Suprapubic skin (tissue), 4 donors: ENCODE data around the gene APOBEC3C. TPM values are rescaled to one million over a fixed set of nuclear protein-coding genes. Genes with fewer than 3 reads are reported as not detected.

ENCODE experiments used
- DNase-seq, 2 donors: peaks; one replicate each; pipeline ENCODE4 v3.0.0-alpha.2; 2019; ENCODE audit warnings: low spot score in 2 of 2
- H3K27ac ChIP-seq: fragments of 200-600 bp; sonication (generic); one replicate; pipeline ENCODE4 v1.5.1; 2019
- H3K27me3 ChIP-seq: fragments of 200-600 bp; sonication (generic); one replicate; pipeline ENCODE4 v1.5.1; 2019
- H3K36me3 ChIP-seq: fragments of 200-600 bp; sonication (generic); one replicate; pipeline ENCODE4 v1.5.1; 2019
- H3K4me1 ChIP-seq: fragments of 200-600 bp; sonication (generic); one replicate; pipeline ENCODE4 v1.5.1; 2019
- H3K4me3 ChIP-seq: fragments of 200-600 bp; sonication (generic); one replicate; pipeline ENCODE4 v1.5.1; 2019; ENCODE audit warnings: mild to moderate bottlenecking
- H3K9me3 ChIP-seq: fragments of 200-600 bp; sonication (generic); one replicate; pipeline ENCODE4 v1.5.1; 2019
- EP300 ChIP-seq: sonication (generic); formaldehyde crosslinking; IDR thresholded peaks from one replicate; pipeline ENCODE4 v1.6.1; 2017; ENCODE audit warnings: antibody characterized with exemption
- POLR2A ChIP-seq, 2 donors: fragments of 450-650 bp; IDR thresholded peaks; one replicate each; pipeline ENCODE4 v1.6.1; 2017; ENCODE audit warnings: antibody characterized with exemption in 2 of 2, mild to moderate bottlenecking in 2 of 2, moderate library complexity in 2 of 2
- POLR2AphosphoS5 ChIP-seq, 3 donors: sonication (generic); formaldehyde crosslinking; IDR thresholded peaks; one replicate each; pipeline ENCODE4 v1.6.1; 2017; ENCODE audit warnings: antibody characterized with exemption in 3 of 3
- WGBS: methylation state at CpG from one replicate; pipeline ENCODE4 v1.1.5; 2018; 5-methylcytosine and 5-hydroxymethylcytosine counted together
- total RNA-seq, 4 donors: library from RNA; depleted of rRNA; stranded (reverse); fragments of >200 nt; gene quantifications; one replicate each; pipeline ENCODE4 v1.1.0, GENCODE V29; 2016
- TF ChIP-seq, protein P1 (sequence below), 2 donors: fragments of 200-600 bp in 1 of 2; fragments of 450-650 bp in 1 of 2; sonication (generic) in 1 of 2; IDR thresholded peaks; one replicate each; pipeline ENCODE4 v1.5.1; 2016 to 2019; ENCODE audit warnings: antibody characterized with exemption in 2 of 2, mild to moderate bottlenecking in 1 of 2, moderate library complexity in 1 of 2

Gene APOBEC3C
- total RNA-seq, 4 donors from 2014 or later: 6.6 to 10.5 (median 7.8) TPM

- Histone ChIP-seq H3K27me3 (no peaks in the 10 kb centered on the region), H3K4me3 (no peak overlapping the region), H3K36me3 (no peaks in the 10 kb centered on the region), H3K27ac (no peak overlapping the region), H3K4me1 (peaks cover 16% of the 10 kb centered on the region), H3K9me3 (no peaks in the 10 kb centered on the region)
- no peak for DNase-seq
- TF ChIP-seq EP300 (no peak), POLR2A (IDR thresholded peaks at IDR 0.05) (no peak), POLR2AphosphoS5 (IDR thresholded peaks at IDR 0.05) (no peak)
- TF ChIP-seq, protein P1, sequence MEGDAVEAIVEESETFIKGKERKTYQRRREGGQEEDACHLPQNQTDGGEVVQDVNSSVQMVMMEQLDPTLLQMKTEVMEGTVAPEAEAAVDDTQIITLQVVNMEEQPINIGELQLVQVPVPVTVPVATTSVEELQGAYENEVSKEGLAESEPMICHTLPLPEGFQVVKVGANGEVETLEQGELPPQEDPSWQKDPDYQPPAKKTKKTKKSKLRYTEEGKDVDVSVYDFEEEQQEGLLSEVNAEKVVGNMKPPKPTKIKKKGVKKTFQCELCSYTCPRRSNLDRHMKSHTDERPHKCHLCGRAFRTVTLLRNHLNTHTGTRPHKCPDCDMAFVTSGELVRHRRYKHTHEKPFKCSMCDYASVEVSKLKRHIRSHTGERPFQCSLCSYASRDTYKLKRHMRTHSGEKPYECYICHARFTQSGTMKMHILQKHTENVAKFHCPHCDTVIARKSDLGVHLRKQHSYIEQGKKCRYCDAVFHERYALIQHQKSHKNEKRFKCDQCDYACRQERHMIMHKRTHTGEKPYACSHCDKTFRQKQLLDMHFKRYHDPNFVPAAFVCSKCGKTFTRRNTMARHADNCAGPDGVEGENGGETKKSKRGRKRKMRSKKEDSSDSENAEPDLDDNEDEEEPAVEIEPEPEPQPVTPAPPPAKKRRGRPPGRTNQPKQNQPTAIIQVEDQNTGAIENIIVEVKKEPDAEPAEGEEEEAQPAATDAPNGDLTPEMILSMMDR (IDR thresholded peaks at IDR 0.05): no peak
- no CpG with 5 or more reads among the region's 7 CpGs for WGBS
Measured at GRCh38 chr22:38966942-38967341, 47.1 kb upstream of the APOBEC3C start.

DNA sequence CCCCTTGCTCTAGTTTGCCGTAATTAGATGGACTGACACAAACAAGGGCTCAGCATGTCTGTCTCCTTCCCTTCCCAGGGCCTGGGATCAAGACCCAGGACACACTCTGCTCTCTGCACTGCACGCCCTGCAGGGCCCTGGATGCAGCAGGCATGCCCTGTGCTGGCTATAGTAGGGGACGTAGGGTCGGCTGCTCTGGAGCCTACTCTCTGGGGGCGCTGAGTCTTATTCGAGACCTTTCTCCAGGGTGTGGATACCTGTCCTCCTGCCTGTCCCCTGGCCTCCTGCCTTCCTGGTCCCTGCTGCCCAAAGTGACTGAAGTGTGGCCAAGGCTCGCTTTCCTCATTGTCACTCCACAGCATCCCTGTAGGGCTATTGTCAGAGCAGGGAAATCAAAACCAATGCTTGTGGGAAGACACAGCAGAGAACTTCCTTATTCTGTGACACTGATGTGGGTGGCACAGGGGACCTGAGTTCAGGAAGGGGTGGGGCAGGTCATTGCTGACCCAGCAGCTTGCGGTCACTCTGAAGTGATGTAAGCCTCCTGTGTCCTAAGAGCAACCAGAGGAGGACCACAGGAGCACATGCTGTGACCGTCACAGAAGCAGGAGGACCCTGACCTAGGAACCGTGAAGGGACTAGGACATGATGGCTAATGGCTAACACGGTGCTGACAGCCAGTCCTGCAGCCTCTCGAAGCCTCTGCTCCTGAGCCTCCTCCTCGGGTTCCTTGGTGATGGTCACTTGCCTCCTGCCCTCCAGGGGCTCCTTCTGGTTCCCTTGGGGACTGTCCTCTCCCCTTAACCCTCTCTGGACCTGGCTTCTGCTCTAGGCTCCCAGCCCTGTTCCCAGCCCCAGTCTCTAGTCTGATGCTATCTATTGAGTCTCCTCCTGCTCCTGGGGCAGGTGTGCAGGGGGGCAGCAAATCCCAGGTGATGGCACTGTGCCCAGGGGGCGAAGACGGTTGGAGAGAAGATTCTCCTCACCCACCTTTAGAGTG, 46.3 kb upstream of the APOBEC3C start:
- Histone ChIP-seq H3K4me3 (no peak overlapping the region), H3K27me3 (no peaks in the 10 kb centered on the region), H3K36me3 (no peaks in the 10 kb centered on the region), H3K27ac (no peak overlapping the region), H3K4me1 (peaks cover 16% of the 10 kb centered on the region), H3K9me3 (no peaks in the 10 kb centered on the region)
- TF ChIP-seq EP300 (no peak), POLR2AphosphoS5 (IDR thresholded peaks at IDR 0.05) (no peak), POLR2A (IDR thresholded peaks at IDR 0.05) (no peak)
- TF ChIP-seq, protein P1 (IDR thresholded peaks at IDR 0.05): no peak
- no CpG with 5 or more reads among the region's 15 CpGs for WGBS
- no peak for DNase-seq

- Histone ChIP-seq H3K27ac (no peak overlapping the region), H3K4me3 (no peak overlapping the region), H3K27me3 (no peaks in the 10 kb centered on the region), H3K9me3 (no peaks in the 10 kb centered on the region), H3K36me3 (no peaks in the 10 kb centered on the region), H3K4me1 (peaks cover 9% of the 10 kb centered on the region)
- no peak for TF ChIP-seq POLR2AphosphoS5 (IDR thresholded peaks at IDR 0.05)
- no peak for TF ChIP-seq POLR2A (IDR thresholded peaks at IDR 0.05)
- TF ChIP-seq, protein P1 (IDR thresholded peaks at IDR 0.05): no peak
- no peak for TF ChIP-seq EP300
- DNase-seq: no peak
- no CpG with 5 or more reads among the region's 11 CpGs for WGBS
Measured at GRCh38 chr22:38968801-38969200, 45.3 kb upstream of the APOBEC3C start.

GRCh38 chr22:38970551-38970950, 43.5 kb upstream of the APOBEC3C start:
- no peaks in the 10 kb centered on the region for H3K36me3 ChIP-seq
- H3K27me3 ChIP-seq: no peaks in the 10 kb centered on the region
- WGBS: no CpG with 5 or more reads among the region's 8 CpGs
- H3K9me3 ChIP-seq: no peaks in the 10 kb centered on the region
- H3K4me1 ChIP-seq: no peaks in the 10 kb centered on the region
- no peak overlapping the region for H3K27ac ChIP-seq
- TF ChIP-seq EP300 (no peak), POLR2A (IDR thresholded peaks at IDR 0.05) (no peak), POLR2AphosphoS5 (IDR thresholded peaks at IDR 0.05) (no peak)
- TF ChIP-seq, protein P1 (IDR thresholded peaks at IDR 0.05): no peak
- no peak for DNase-seq
- H3K4me3 ChIP-seq: no peak overlapping the region

DNA sequence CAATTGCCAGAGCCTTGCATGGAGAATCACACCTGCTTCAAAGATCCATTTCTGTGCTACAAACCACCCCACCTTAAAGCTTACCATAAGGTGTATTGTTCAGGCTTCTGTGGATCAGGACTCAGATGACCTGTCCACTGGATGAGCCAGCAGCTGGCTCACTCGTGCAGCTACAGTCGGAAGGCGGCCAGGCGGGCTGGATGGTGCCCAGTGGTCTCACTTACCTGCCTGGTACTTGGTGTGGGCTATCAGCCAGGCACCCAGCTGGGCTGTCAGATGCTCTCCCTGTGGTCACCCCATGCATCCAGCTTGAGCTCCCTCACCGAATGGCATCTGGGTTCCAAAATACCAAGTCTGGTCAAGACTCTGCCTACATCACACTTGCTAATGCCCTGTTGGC, 42.9 kb upstream of the APOBEC3C start:
- Histone ChIP-seq H3K36me3 (no peaks in the 10 kb centered on the region), H3K4me1 (no peaks in the 10 kb centered on the region), H3K27ac (no peak overlapping the region), H3K9me3 (no peaks in the 10 kb centered on the region), H3K27me3 (no peaks in the 10 kb centered on the region), H3K4me3 (no peak overlapping the region)
- DNase-seq: no peak
- WGBS: no CpG with 5 or more reads among the region's 5 CpGs
- TF ChIP-seq POLR2AphosphoS5 (IDR thresholded peaks at IDR 0.05) (no peak), POLR2A (IDR thresholded peaks at IDR 0.05) (no peak), EP300 (no peak)
- TF ChIP-seq, protein P1 (IDR thresholded peaks at IDR 0.05): no peak
